Melanocyte of skin (primary cell): Measurements from ENCODE around the gene STXBP5L. TPM values are rescaled to one million over a fixed set of nuclear protein-coding genes. Genes with fewer than 3 reads are reported as not detected.

Experiments used
- small RNA-seq, 2 donors: library from RNA; depleted of rRNA; stranded (forward); fragments of <200 nt; gene quantifications; one replicate each; pipeline ENCODE3, GENCODE V24; 2012
- total RNA-seq, 2 donors: library from RNA; depleted of rRNA; stranded (reverse); fragments of >200 nt; gene quantifications; 2 replicates each; pipeline ENCODE4 v1.2.3, GENCODE V29; 2012

Gene STXBP5L
- under 1 TPM in 1 of 2 donors, not detected in 1; under 0.01 TPM for total RNA-seq

DNA sequence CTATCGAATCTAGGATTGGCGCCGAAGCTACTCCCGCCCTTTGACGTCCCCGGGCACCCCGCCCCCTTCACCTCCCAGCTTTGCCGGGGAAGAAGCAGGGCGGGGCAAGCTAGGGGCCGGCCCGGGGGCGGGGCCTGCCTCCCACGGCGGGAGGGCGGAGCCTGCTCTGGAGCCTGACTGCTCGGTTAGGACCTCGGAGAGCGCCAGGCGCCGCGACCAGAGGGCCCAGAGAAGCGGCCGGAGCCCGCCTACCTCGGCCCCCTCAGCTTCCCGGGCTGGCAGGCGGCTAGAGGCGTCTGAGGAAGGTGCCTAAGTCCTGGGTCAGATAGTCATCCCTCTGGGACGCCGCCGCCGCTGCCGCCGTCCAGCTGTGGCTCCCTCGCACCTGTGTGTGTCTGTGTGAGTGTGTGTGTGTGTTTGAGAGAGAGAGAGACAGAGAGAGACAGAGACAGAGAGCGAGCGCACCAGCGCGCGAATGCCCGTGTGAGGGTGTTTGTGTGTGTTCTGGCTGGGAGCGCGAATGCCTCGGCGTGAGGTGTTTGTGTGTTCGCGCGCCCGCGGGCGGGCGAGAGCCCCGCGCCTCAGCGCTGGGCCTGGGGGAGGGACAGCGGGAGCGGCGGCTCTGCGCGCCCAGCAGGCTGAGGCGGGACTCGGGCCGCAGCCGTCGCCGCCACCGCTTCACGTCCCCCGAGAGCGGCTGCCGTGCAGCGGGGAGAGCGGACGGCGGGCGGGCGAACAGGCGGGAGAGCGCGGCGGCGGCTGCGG lies at the start of gene STXBP5L:
STXBP5L (plus strand) TSS at position 176 of the 765 bp plus-strand sequence. CDS start 1,374 bp downstream, outside the sequence.

Small RNA genes within 50 kb of the gene (small RNA-seq; reads per million reads assigned to genes)
- 0 reads per million in 2 donors for gene MIR5682

Other genes starting within 250 kb of the STXBP5L start
- under 1 TPM; under 0.01 to 0.69 TPM for gene HGD, start 226.0 kb upstream of the STXBP5L start, total RNA-seq
- 1 to 10 TPM; 9.3 to 9.6 TPM for gene RABL3, start 165.7 kb upstream of the STXBP5L start, total RNA-seq
- gene GTF2E1, start 165.5 kb upstream of the STXBP5L start, total RNA-seq = 10 to 100 TPM; 14.8 to 22.3 TPM